Cardiac muscle cell (in vitro differentiated cells and primary cell): ENCODE results near the gene MAGI3. TPM values are rescaled to one million over a fixed set of nuclear protein-coding genes. Genes with fewer than 3 reads are reported as not detected.

Source experiments
- DNase-seq, 2 donors: peaks; one replicate each; pipeline versions ENCODE4 v3.0.0 to v3.0.0-alpha.2; 2010 to 2017; ENCODE audit warnings: low read depth in 1 of 2, low spot score in 1 of 2
- H3K27ac ChIP-seq: fragments of 200-600 bp; sonication (generic); 2 replicates; pipeline ENCODE4 v1.5.1; 2016
- H3K27me3 ChIP-seq: fragments of 200-600 bp; sonication (generic); 2 replicates; pipeline ENCODE4 v1.6.0; 2016; ENCODE audit warnings: control low read depth
- H3K36me3 ChIP-seq: fragments of 200-600 bp; sonication (generic); 2 replicates; pipeline ENCODE4 v1.5.1; 2016; ENCODE audit warnings: control low read depth
- H3K4me1 ChIP-seq: fragments of 200-600 bp; sonication (generic); 2 replicates; pipeline ENCODE4 v1.8.1; 2017; ENCODE audit warnings: low read depth, mild to moderate bottlenecking, mixed run types
- H3K4me3 ChIP-seq: fragments of 200-600 bp; sonication (generic); 2 replicates; pipeline ENCODE4 v1.5.1; 2016; ENCODE audit warnings: mild to moderate bottlenecking
- H3K9me3 ChIP-seq: fragments of 200-600 bp; sonication (generic); 2 replicates; pipeline ENCODE4 v1.5.1; 2017; ENCODE audit warnings: low read depth, mild to moderate bottlenecking, control low read depth
- polyA plus RNA-seq: library from polyadenylated mRNA; unstranded; fragments of >200 nt; fragmentation: Nextera tagmentation; extraction: Ambion mirVana; gene quantifications from 2 replicates; pipeline ENCODE4 v1.2.1, GENCODE V29; 2016
- total RNA-seq: library from RNA; depleted of rRNA; stranded (reverse); fragments of >200 nt; gene quantifications from 2 replicates; pipeline ENCODE4 v1.2.3, GENCODE V29; 2016
- TF ChIP-seq, protein P1 (sequence below): IDR thresholded peaks from 2 replicates; pipeline ENCODE4 v1.5.1; 2012; ENCODE audit warnings: low read depth, mild to moderate bottlenecking, low read length

Gene MAGI3
- total and polyA plus RNA-seq, 2 experiments from 2014 or later = 7.3 to 20.6 TPM

DNA sequence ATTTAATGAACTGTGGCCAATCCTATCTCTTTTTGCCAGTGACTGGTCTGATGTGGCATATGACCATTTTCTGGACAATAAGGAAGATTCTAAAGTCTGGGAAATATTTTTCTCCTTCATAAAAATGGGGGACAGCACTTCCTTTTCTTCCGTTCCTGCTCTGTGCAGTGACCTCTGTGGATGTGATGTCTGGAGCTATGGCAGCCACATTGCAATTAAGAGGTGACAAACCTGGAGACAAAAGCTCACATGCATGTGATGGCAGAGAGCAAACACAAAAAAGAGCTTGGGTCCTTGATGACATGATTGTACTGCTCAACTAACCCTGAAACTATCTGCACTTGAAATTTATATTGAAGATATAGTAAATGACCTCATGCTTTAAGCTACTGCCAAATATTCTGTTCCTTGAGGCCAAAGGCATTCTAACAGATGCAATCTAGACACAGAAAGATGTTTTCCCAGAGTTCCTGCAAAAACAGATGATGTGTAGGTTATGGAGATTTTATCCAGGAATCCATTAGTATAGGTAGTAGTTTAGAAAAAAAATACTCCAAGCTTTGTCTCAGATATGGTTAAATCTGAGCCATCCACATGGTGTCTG, 2.2 kb upstream of the MAGI3 start:
- no peaks in the 10 kb centered on the region for H3K9me3 ChIP-seq
- H3K4me3 ChIP-seq = no peak overlapping the region
- H3K27me3 ChIP-seq = no peaks in the 10 kb centered on the region
- H3K27ac ChIP-seq = no peak overlapping the region
- TF ChIP-seq, protein P1, sequence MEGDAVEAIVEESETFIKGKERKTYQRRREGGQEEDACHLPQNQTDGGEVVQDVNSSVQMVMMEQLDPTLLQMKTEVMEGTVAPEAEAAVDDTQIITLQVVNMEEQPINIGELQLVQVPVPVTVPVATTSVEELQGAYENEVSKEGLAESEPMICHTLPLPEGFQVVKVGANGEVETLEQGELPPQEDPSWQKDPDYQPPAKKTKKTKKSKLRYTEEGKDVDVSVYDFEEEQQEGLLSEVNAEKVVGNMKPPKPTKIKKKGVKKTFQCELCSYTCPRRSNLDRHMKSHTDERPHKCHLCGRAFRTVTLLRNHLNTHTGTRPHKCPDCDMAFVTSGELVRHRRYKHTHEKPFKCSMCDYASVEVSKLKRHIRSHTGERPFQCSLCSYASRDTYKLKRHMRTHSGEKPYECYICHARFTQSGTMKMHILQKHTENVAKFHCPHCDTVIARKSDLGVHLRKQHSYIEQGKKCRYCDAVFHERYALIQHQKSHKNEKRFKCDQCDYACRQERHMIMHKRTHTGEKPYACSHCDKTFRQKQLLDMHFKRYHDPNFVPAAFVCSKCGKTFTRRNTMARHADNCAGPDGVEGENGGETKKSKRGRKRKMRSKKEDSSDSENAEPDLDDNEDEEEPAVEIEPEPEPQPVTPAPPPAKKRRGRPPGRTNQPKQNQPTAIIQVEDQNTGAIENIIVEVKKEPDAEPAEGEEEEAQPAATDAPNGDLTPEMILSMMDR = no peak
- H3K4me1 ChIP-seq = peaks cover 14% of the 10 kb centered on the region
- DNase-seq = no peak
- no peaks in the 10 kb centered on the region for H3K36me3 ChIP-seq

DNA sequence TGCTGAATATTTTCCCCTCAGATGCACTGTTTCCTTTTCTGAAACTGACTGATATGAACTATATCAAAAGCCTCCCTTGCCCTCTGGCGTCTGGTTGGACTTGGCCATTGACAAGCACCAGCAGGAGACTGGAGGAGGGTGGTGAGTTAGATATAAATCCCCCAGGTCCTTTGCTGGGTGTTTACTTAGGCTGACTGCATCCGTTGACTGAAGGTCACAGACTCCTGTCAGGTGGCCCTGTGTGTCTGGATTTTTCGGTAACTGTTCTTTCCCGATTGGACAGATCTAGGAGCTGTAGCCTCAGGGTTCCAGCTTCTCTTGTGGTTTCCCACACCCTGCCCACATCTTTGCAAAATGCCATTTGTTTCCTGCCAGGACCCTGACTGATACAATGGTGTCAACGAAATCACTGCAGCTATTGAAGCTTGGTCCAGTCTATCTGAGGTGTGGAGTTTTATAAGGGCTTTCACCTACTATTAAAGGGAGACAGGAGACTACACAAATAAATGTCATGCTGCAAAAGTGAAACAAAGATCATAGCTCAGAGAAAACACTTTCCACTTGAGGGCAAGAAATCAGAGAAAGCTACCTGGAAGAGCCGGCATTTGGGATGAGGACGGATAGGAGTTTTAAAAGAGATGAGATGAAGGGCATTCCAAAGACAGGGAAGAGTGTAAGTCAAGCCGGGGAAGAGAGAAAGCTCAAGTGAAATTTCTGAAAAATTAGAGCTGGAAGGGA, 1.5 kb upstream of the MAGI3 start:
- H3K27ac ChIP-seq = no peak overlapping the region
- peaks cover 14% of the 10 kb centered on the region for H3K4me1 ChIP-seq
- DNase-seq = peak in 1 of 2 donors; percentile 19
- no peaks in the 10 kb centered on the region for H3K9me3 ChIP-seq
- TF ChIP-seq, protein P1 = no peak
- no peaks in the 10 kb centered on the region for H3K27me3 ChIP-seq
- no peaks in the 10 kb centered on the region for H3K36me3 ChIP-seq
- H3K4me3 ChIP-seq = no peak overlapping the region

DNA sequence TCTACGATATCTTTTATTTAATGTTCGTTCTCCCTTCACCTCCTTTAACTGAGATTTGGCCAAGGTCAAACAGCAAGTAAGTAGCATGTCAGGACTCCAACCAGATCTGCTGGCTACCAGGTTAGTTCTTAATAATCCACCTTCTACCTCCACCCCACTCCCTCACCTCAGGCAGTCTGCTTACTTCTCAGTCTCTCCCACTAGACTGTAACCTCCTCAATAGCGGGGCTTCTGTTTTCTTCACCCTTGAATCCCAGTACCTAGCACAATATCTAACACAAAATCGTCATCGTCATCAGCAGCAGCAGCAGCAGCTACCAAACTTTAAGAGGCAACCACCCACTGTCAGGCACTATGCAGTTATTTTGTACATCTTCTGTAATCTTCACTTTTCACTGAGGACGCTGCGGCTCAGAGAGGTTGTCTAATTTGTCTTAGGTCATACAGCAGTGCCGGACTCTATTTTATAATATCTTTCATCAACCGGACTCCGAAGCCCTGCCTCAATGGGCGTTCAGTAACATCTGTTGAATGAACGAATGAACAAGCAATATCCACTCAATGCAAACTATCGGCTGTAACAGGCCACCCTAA, 859 bp upstream of the MAGI3 start:
- Histone ChIP-seq H3K4me3 (peak overlapping the region; percentile 34), H3K36me3 (no peaks in the 10 kb centered on the region), H3K27ac (peak overlapping the region; percentile 6), H3K4me1 (peaks cover 14% of the 10 kb centered on the region), H3K27me3 (no peaks in the 10 kb centered on the region), H3K9me3 (no peaks in the 10 kb centered on the region)
- TF ChIP-seq, protein P1 = no peak
- no peak for DNase-seq

DNA sequence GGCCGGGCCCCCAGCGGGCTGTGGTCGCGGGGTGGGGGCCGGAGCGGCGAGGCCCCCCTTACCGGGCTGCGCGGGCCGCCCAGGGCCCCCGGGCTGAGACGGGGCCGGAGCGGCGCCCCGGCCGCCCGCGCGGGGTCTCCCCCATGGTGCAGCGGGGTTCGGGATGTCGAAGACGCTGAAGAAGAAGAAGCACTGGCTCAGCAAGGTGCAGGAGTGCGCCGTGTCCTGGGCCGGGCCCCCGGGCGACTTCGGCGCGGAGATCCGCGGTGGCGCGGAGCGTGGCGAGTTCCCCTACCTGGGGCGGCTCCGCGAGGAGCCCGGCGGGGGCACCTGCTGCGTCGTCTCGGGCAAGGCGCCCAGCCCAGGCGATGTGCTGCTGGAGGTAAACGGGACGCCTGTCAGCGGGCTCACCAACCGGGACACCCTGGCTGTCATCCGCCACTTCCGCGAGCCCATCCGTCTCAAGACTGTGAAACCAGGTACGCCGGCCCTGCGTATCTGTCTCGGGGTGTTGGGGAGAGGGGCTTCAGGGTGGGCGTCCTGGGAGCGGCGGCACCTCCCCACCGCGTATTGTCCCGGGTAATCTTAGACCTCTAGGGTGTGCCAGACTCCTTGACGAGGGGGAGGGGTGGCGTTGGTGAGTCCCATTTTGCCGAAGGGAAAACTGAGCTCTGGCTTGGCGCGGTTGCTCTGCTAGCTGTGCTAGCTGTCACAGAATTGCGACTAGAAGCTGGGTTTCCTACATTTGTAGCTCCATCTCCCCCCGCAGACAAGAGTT, 745 bp downstream of the MAGI3 start:
- DNase-seq = peak; percentile 22 to 39
- Histone ChIP-seq H3K4me3 (peak overlapping the region; percentile 92), H3K36me3 (no peaks in the 10 kb centered on the region), H3K9me3 (no peaks in the 10 kb centered on the region), H3K27me3 (no peaks in the 10 kb centered on the region), H3K4me1 (peaks cover 14% of the 10 kb centered on the region), H3K27ac (peak overlapping the region; percentile 86)
- TF ChIP-seq, protein P1 = no peak

DNA sequence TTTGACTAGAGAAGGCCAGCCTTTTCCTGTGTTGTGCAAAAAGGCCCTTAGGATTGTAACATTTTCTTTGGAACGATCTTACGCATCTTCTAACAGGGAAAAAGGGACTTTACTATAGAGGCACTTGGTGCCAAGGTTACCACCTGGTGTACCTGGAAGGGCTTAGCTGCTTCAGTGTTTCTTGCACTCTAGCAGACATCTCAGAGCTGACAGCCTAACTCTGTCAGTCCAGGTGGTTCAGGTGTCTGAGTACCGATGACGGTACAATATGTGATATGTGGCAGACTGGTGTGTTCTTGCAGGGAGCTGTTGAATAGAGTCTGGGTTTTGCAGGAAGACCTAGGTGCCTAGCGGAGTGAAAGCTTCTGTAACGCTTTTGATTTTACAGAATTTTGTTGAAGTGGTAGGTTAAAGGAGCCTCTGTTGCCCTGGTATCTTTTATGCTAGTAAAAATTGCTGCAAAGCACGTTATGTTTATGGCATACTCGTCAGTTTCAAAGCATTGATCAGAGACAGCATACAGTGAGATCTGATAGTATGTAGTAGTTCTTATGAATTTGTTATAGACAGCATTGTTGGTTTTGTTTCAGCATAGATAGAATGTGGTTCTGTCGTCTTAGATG, 1.4 kb downstream of the MAGI3 start:
- TF ChIP-seq, protein P1 = no peak
- H3K36me3 ChIP-seq = no peaks in the 10 kb centered on the region
- H3K9me3 ChIP-seq = no peaks in the 10 kb centered on the region
- no peaks in the 10 kb centered on the region for H3K27me3 ChIP-seq
- H3K4me3 ChIP-seq = peak overlapping the region; percentile 92
- peaks cover 14% of the 10 kb centered on the region for H3K4me1 ChIP-seq
- DNase-seq = peak in 1 of 2 donors; percentile 9
- no peak overlapping the region for H3K27ac ChIP-seq
